GM12891 (cell line): ENCODE results near the gene SKI.

Experiments
- POLR2A ChIP-seq: IDR thresholded peaks from 2 replicates; pipeline ENCODE4 v1.6.1; 2011; ENCODE audit warnings: low read depth, low read length, control low read depth
- POLR2AphosphoS5 ChIP-seq: IDR thresholded peaks from 2 replicates; pipeline ENCODE4 v1.6.1; 2011; ENCODE audit warnings: low read depth, low read length, control low read depth

GRCh38 chr1:2295526-2295925 is 67.4 kb downstream of the SKI start:
- TF ChIP-seq POLR2A (no peak), POLR2AphosphoS5 (no peak)
